T-helper 17 cell (primary cell): ENCODE data around the gene SLC24A3. TPM values are rescaled to one million over a fixed set of nuclear protein-coding genes. Genes with fewer than 3 reads are reported as not detected.

Source experiments
- ATAC-seq: fragments of 150-1000 bp; cut with Tn5 transposase; 2 replicates; pipeline ENCODE4 v1.10.0; 2021; ENCODE audit warnings: mild to moderate bottlenecking, moderate library complexity
- DNase-seq, 3 donors: peaks; one replicate each; pipeline versions ENCODE4 v3.0.0 to v3.0.0-alpha.2; 2020 to 2021
- H3K9me3 ChIP-seq: one replicate; pipeline ENCODE4 v1.7.0; 2013; ENCODE audit warnings: low read length, mild to moderate bottlenecking; ENCODE audit not compliant: control insufficient read depth, poor library complexity, severe bottlenecking
- H3K27ac Mint-ChIP-seq: one replicate; pipeline ENCODE4 v1.8.0; 2022; ENCODE audit warnings: mild to moderate bottlenecking, moderate library complexity, mixed read lengths
- H3K27me3 Mint-ChIP-seq: one replicate; pipeline ENCODE4 v1.8.0; 2022; ENCODE audit warnings: mixed read lengths
- H3K36me3 Mint-ChIP-seq: one replicate; pipeline ENCODE4 v1.8.0; 2022; ENCODE audit warnings: low read depth, mixed read lengths
- H3K4me1 Mint-ChIP-seq: one replicate; pipeline ENCODE4 v1.8.0; 2022; ENCODE audit warnings: mild to moderate bottlenecking, mixed read lengths
- H3K4me3 Mint-ChIP-seq: one replicate; pipeline ENCODE4 v1.8.0; 2022; ENCODE audit warnings: mild to moderate bottlenecking, moderate library complexity, mixed read lengths
- total RNA-seq, 4 donors: library from RNA in 2 of 4; stranded (reverse) in 2 of 4; gene quantifications; one replicate each; pipeline ENCODE4 v1.2.3 and lab custom pipeline; 2022 to 2026

Gene SLC24A3
- total RNA-seq, 2 donors from 2014 or later: 0.37 to 6.1 TPM

GRCh38 chr20:19729672-19730071, 517.2 kb downstream of the SLC24A3 start:
- ATAC-seq: no peak

DNA sequence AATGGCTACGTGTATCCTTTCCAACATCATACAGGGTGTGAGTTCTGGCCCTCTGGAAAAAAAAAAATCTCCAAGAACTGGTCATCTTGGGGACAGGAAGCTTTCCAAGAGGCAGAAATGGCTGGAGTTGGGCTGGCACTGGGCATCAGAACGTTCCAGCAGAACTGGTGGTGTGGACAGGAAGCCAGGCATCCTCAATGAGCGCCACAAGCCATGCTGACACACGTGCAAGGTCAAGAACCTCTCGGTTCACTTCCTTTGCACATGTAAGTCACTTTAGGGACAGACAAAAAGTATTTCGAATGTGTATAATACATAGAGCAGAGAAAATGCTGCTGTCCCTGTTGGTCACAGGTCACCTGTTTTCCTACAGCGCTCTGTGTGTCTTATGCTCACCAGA, 518.3 kb downstream of the SLC24A3 start:
- no peak for DNase-seq
- no peak overlapping the region for H3K27ac Mint-ChIP-seq
- ATAC-seq: no peak
- H3K4me1 Mint-ChIP-seq: no peaks in the 10 kb centered on the region
- H3K9me3 ChIP-seq: no peaks in the 10 kb centered on the region
- H3K4me3 Mint-ChIP-seq: no peak overlapping the region
- H3K36me3 Mint-ChIP-seq: no peaks in the 10 kb centered on the region
- H3K27me3 Mint-ChIP-seq: peaks cover 25% of the 10 kb centered on the region

More at GRCh38 chr20:19729672-19730071, 517.2 kb downstream of the SLC24A3 start:
- no peak overlapping the region for H3K4me3 Mint-ChIP-seq
- H3K27me3 Mint-ChIP-seq: peaks cover 17% of the 10 kb centered on the region
- H3K9me3 ChIP-seq: no peaks in the 10 kb centered on the region
- H3K4me1 Mint-ChIP-seq: no peaks in the 10 kb centered on the region
- DNase-seq: no peak
- H3K36me3 Mint-ChIP-seq: no peaks in the 10 kb centered on the region
- no peak overlapping the region for H3K27ac Mint-ChIP-seq

DNA sequence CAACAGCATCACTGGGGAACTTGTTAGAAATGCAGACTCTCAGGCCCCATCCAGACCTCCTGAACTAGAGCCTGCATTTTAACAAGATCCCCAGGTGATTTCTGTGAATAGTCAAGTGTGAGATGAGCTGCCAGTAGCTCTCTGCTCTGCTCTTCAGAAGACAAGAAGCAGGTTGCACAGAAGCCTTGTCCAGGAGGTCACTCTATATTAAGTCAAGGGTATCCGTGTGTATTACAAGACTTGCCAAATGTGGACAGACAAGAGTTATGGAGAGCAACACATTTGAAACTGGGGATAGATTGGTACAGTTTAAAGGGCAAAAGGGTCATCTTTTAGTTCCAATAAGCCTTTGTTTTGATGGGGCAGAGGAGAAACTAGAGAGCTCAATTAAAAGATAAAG, 522.4 kb downstream of the SLC24A3 start:
- Mint-ChIP-seq H3K4me3 (no peak overlapping the region), H3K36me3 (no peaks in the 10 kb centered on the region), H3K4me1 (no peaks in the 10 kb centered on the region), H3K27ac (no peak overlapping the region), H3K27me3 (peaks cover 17% of the 10 kb centered on the region)
- H3K9me3 ChIP-seq: no peaks in the 10 kb centered on the region
- ATAC-seq (no peak), DNase-seq (no peak)

GRCh38 chr20:19735446-19735845, 523.0 kb downstream of the SLC24A3 start:
- no peaks in the 10 kb centered on the region for H3K9me3 ChIP-seq
- H3K4me1 Mint-ChIP-seq: no peaks in the 10 kb centered on the region
- DNase-seq (no peak), ATAC-seq (no peak)
- H3K36me3 Mint-ChIP-seq: no peaks in the 10 kb centered on the region
- H3K4me3 Mint-ChIP-seq: no peak overlapping the region
- no peak overlapping the region for H3K27ac Mint-ChIP-seq
- peaks cover 21% of the 10 kb centered on the region for H3K27me3 Mint-ChIP-seq

DNA sequence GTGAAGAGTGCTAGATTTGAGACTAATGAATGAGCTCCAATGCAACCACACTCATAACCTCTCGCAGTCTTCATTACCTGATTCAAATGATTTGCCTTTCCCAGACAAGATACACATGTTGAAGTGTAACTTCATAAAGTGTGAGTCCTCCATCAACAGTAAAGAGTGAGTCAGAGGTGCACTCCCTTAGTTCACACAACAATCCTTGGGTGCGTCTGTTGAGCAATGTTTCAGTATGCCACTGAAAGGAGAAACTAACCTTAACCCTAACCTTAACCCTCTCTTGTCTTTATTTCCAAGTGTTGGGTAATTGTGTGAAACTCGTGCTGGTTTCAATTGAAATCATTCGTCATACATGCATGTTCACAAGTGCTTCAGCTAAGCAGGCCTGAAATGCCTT, 524.6 kb downstream of the SLC24A3 start:
- H3K4me1 Mint-ChIP-seq: no peaks in the 10 kb centered on the region
- no peaks in the 10 kb centered on the region for H3K9me3 ChIP-seq
- H3K4me3 Mint-ChIP-seq: no peak overlapping the region
- no peak overlapping the region for H3K27ac Mint-ChIP-seq
- peaks cover 33% of the 10 kb centered on the region for H3K27me3 Mint-ChIP-seq
- no peak for ATAC-seq
- DNase-seq: no peak
- no peaks in the 10 kb centered on the region for H3K36me3 Mint-ChIP-seq

- Mint-ChIP-seq H3K36me3 (no peaks in the 10 kb centered on the region), H3K4me3 (no peak overlapping the region)
- DNase-seq: no peak
Observed at GRCh38 chr20:19738951-19739350, 526.5 kb downstream of the SLC24A3 start.

GRCh38 chr20:19739351-19739750, 526.9 kb downstream of the SLC24A3 start:
- H3K9me3 ChIP-seq: no peaks in the 10 kb centered on the region
- ATAC-seq: no peak
- no peak overlapping the region for H3K4me3 Mint-ChIP-seq
- H3K27ac Mint-ChIP-seq: no peak overlapping the region
- DNase-seq: no peak
- H3K4me1 Mint-ChIP-seq: no peaks in the 10 kb centered on the region
- H3K36me3 Mint-ChIP-seq: no peaks in the 10 kb centered on the region
- peaks cover 43% of the 10 kb centered on the region for H3K27me3 Mint-ChIP-seq

More at GRCh38 chr20:19738951-19739350, 526.5 kb downstream of the SLC24A3 start:
- Mint-ChIP-seq H3K27ac (no peak overlapping the region), H3K27me3 (peaks cover 45% of the 10 kb centered on the region), H3K4me1 (no peaks in the 10 kb centered on the region)
- ATAC-seq: no peak
- H3K9me3 ChIP-seq: no peaks in the 10 kb centered on the region

- no peaks in the 10 kb centered on the region for H3K9me3 ChIP-seq
- Mint-ChIP-seq H3K27ac (no peak overlapping the region), H3K27me3 (peaks cover 31% of the 10 kb centered on the region), H3K36me3 (no peaks in the 10 kb centered on the region), H3K4me1 (no peaks in the 10 kb centered on the region), H3K4me3 (no peak overlapping the region)
- ATAC-seq (no peak), DNase-seq (no peak)
Observed at GRCh38 chr20:19740512-19740911, 528.1 kb downstream of the SLC24A3 start.

DNA sequence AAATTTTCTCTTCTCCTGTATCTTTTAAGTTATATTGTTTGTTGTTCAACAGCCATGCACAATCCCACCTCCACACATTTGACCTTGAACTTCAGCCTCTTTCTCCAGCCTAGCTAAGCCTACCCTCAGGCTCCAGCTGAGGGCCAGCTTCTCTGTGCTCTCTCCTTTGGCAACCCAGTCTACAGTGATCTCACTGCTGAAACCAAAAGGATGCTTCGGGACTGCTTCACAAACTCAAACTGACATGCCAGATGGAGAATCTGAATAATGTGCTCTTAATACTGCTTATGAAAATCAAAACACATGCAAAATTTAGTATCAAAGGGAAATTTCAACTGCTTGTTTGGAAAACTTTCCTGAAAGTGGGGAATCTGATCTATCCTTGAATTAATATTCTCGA, 529.5 kb downstream of the SLC24A3 start:
- Mint-ChIP-seq H3K4me1 (no peaks in the 10 kb centered on the region), H3K27me3 (peaks cover 31% of the 10 kb centered on the region), H3K36me3 (no peaks in the 10 kb centered on the region), H3K4me3 (no peak overlapping the region), H3K27ac (no peak overlapping the region)
- H3K9me3 ChIP-seq: no peaks in the 10 kb centered on the region
- DNase-seq (no peak), ATAC-seq (no peak)

- no peak for DNase-seq
Observed at GRCh38 chr20:19742974-19743639, 530.7 kb downstream of the SLC24A3 start.

GRCh38 chr20:19743640-19743995, 531.2 kb downstream of the SLC24A3 start:
- Mint-ChIP-seq H3K4me1 (no peaks in the 10 kb centered on the region), H3K4me3 (no peak overlapping the region), H3K27me3 (peaks cover 31% of the 10 kb centered on the region), H3K27ac (no peak overlapping the region), H3K36me3 (no peaks in the 10 kb centered on the region)
- DNase-seq (no peak), ATAC-seq (no peak)
- H3K9me3 ChIP-seq: no peaks in the 10 kb centered on the region

More at GRCh38 chr20:19742974-19743639, 530.7 kb downstream of the SLC24A3 start:
- no peak for ATAC-seq
- Mint-ChIP-seq H3K4me1 (no peaks in the 10 kb centered on the region), H3K27ac (no peak overlapping the region), H3K27me3 (peaks cover 31% of the 10 kb centered on the region), H3K36me3 (no peaks in the 10 kb centered on the region), H3K4me3 (no peak overlapping the region)
- H3K9me3 ChIP-seq: no peaks in the 10 kb centered on the region

GRCh38 chr20:19745106-19745505, 532.7 kb downstream of the SLC24A3 start:
- no peak overlapping the region for H3K4me3 Mint-ChIP-seq
- ATAC-seq (no peak), DNase-seq (no peak)
- H3K27me3 Mint-ChIP-seq: peaks cover 29% of the 10 kb centered on the region
- no peaks in the 10 kb centered on the region for H3K4me1 Mint-ChIP-seq
- no peaks in the 10 kb centered on the region for H3K36me3 Mint-ChIP-seq
- H3K9me3 ChIP-seq: no peaks in the 10 kb centered on the region
- no peak overlapping the region for H3K27ac Mint-ChIP-seq

- H3K27me3 Mint-ChIP-seq: peaks cover 24% of the 10 kb centered on the region
- no peaks in the 10 kb centered on the region for H3K9me3 ChIP-seq
- no peaks in the 10 kb centered on the region for H3K36me3 Mint-ChIP-seq
- no peak for DNase-seq
- H3K27ac Mint-ChIP-seq: no peak overlapping the region
- no peak for ATAC-seq
- H3K4me3 Mint-ChIP-seq: no peak overlapping the region
- H3K4me1 Mint-ChIP-seq: no peaks in the 10 kb centered on the region
Observed at GRCh38 chr20:19745584-19745983, 533.1 kb downstream of the SLC24A3 start.

DNA sequence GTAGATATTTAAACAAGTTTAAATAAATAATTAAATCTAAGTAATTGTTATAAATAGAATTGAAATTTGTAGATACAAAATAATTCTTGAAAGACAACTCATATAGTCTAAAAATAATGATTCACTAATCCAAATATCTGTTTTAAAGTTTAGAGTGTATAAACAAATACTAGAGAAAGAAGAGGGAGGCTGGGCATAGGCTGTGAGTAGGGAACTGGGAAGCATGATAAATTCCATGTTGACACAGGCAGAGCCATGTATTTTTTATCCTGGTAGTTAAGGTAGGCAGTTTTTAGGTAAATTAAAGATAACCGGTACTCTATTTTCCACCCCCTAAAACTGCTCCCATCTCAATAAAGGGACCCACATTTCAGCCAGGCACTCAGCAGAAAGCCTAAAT, 534.0 kb downstream of the SLC24A3 start:
- no peak for DNase-seq
- Mint-ChIP-seq H3K27me3 (peaks cover 20% of the 10 kb centered on the region), H3K36me3 (no peaks in the 10 kb centered on the region), H3K4me3 (no peak overlapping the region), H3K27ac (no peak overlapping the region), H3K4me1 (no peaks in the 10 kb centered on the region)
- H3K9me3 ChIP-seq: no peaks in the 10 kb centered on the region
- ATAC-seq: no peak
